ENCODE data around the gene ROR1.
A peak's percentile ranks its signal among the peaks of the same experiment; 100 is the strongest.

ROR1 gene

DNA sequence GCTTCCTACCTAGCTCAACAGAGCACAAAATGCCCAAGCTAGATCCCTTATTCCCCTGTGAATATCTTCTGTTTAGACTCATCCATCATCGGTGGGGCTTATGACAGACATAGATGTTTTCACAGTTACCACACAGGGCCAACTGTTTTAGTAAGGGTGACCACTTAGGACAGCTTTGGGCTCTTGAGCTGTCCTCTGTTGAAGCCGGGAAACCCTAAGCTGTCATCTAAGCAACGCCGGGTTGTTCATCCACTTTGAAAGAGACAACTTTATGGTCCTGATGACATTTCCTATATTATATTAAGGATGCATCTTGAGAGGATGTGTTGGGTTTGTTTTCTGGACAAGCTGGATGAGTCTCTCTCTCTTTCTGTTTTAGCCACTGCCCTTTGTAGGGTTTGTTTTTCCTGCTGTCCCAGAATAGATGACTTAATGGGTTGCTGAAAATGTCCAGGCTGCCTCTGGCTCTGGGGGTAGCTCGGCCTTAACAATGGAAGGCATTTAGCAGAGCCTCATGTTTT is 319.1 kb downstream of the ROR1 start:
- no peak overlapping the region for H2AFZ ChIP-seq (ENCODE audit: low read depth, low read length)
- H3K4ac ChIP-seq (ENCODE audit: low read depth in 1 of 2, low read length in 2 of 2), result no peak overlapping the region
- H2BK120ac ChIP-seq (ENCODE audit: low read depth, low read length), result no peak overlapping the region
- no peak overlapping the region for H2BK15ac ChIP-seq (ENCODE audit: low read depth, poor library complexity, severe bottlenecking)
- peak; percentile 66 for DNase-seq
- H3K79me1 ChIP-seq (replicated peaks; ENCODE audit: low read length, poor library complexity, severe bottlenecking), result peaks cover 4% of the 10 kb centered on the region
- H3K4me1 ChIP-seq (ENCODE audit: control insufficient read depth, insufficient read depth, low read depth, low read length), result peaks cover 1% of the 10 kb centered on the region
- H3K23ac ChIP-seq (ENCODE audit: low read length in 2 of 2), result no peak overlapping the region
- H2BK5ac ChIP-seq (ENCODE audit: low read depth, low read length, poor library complexity, severe bottlenecking), result no peak overlapping the region
- H4K91ac ChIP-seq (ENCODE audit: low read length), result no peak overlapping the region
- no peak overlapping the region for H3K4me2 ChIP-seq (ENCODE audit: low read length, poor library complexity, severe bottlenecking)
- H3K18ac ChIP-seq (ENCODE audit: low read depth in 1 of 2, low read length in 2 of 2), result peak overlapping the region in 1 of 2 experiments; percentile 5
- H3K27me3 ChIP-seq (ENCODE audit: control insufficient read depth in 1 of 2, insufficient read depth in 1 of 2, low read length in 2 of 2), result no peaks in the 10 kb centered on the region
- H2BK12ac ChIP-seq (ENCODE audit: low read length in 2 of 2), result no peak overlapping the region
- no peak overlapping the region for H4K8ac ChIP-seq (ENCODE audit: low read length)
- 12% methylated on average over 3 of the region's 5 CpGs for WGBS
- H3K14ac ChIP-seq (ENCODE audit: low read length in 2 of 2), result no peak overlapping the region
- H3K4me3 ChIP-seq (ENCODE audit: insufficient read depth in 1 of 2, low read depth in 1 of 2, low read length in 2 of 2), result no peak overlapping the region
- no peaks in the 10 kb centered on the region for H3K36me3 ChIP-seq (ENCODE audit: control insufficient read depth in 1 of 2, insufficient read depth in 2 of 2, low read depth in 1 of 2, low read length in 2 of 2)
- no peak overlapping the region for H3K27ac ChIP-seq (ENCODE audit: low read length, poor library complexity, severe bottlenecking)
- H2AK5ac ChIP-seq (ENCODE audit: low read length, severe bottlenecking), result no peak overlapping the region
- no peaks in the 10 kb centered on the region for H3K9me3 ChIP-seq (ENCODE audit: control insufficient read depth, low read length)
- H3K9ac ChIP-seq (ENCODE audit: low read length), result no peak overlapping the region

DNA sequence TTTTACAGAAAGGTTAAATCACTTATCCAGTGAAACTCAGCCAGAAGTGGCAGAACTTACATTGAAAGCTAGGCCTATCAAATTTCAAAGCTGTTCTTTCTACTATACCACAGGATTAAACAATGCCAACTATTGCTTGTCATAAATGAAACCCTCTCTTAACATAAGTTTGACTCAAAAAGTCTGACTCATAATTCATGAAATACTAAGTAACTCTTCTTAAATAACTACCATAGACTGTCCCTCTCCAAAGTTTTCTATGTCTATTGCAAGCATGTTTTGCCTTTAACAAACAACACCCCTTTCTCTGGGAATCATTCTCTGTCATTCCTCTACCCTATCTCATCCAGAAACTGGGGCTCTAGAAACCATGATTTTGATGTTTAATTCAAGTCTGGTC is 320.1 kb downstream of the ROR1 start:
- Histone ChIP-seq H2BK15ac (ENCODE audit: low read depth, poor library complexity, severe bottlenecking) (no peak overlapping the region), H3K27me3 (ENCODE audit: control insufficient read depth in 1 of 2, insufficient read depth in 1 of 2, low read length in 2 of 2) (no peaks in the 10 kb centered on the region), H2BK120ac (ENCODE audit: low read depth, low read length) (peak overlapping the region; percentile 34), H3K9me3 (ENCODE audit: control insufficient read depth, low read length) (no peaks in the 10 kb centered on the region), H4K91ac (ENCODE audit: low read length) (no peak overlapping the region), H2BK12ac (ENCODE audit: low read length in 2 of 2) (no peak overlapping the region), H3K18ac (ENCODE audit: low read depth in 1 of 2, low read length in 2 of 2) (no peak overlapping the region), H2AK5ac (ENCODE audit: low read length, severe bottlenecking) (no peak overlapping the region), H3K9ac (ENCODE audit: low read length) (no peak overlapping the region), H3K27ac (ENCODE audit: low read length, poor library complexity, severe bottlenecking) (no peak overlapping the region), H3K4ac (ENCODE audit: low read depth in 1 of 2, low read length in 2 of 2) (no peak overlapping the region), H3K4me1 (ENCODE audit: control insufficient read depth, insufficient read depth, low read depth, low read length) (peaks cover 1% of the 10 kb centered on the region), H4K8ac (ENCODE audit: low read length) (no peak overlapping the region), H3K4me3 (ENCODE audit: insufficient read depth in 1 of 2, low read depth in 1 of 2, low read length in 2 of 2) (no peak overlapping the region), H3K23ac (ENCODE audit: low read length in 2 of 2) (no peak overlapping the region), H2BK5ac (ENCODE audit: low read depth, low read length, poor library complexity, severe bottlenecking) (no peak overlapping the region), H3K36me3 (ENCODE audit: control insufficient read depth in 1 of 2, insufficient read depth in 2 of 2, low read depth in 1 of 2, low read length in 2 of 2) (no peaks in the 10 kb centered on the region), H3K14ac (ENCODE audit: low read length in 2 of 2) (no peak overlapping the region), H3K79me1 (replicated peaks; ENCODE audit: low read length, poor library complexity, severe bottlenecking) (peaks cover 7% of the 10 kb centered on the region), H2AFZ (ENCODE audit: low read depth, low read length) (no peak overlapping the region), H3K4me2 (ENCODE audit: low read length, poor library complexity, severe bottlenecking) (no peak overlapping the region)
- no peak for DNase-seq

DNA sequence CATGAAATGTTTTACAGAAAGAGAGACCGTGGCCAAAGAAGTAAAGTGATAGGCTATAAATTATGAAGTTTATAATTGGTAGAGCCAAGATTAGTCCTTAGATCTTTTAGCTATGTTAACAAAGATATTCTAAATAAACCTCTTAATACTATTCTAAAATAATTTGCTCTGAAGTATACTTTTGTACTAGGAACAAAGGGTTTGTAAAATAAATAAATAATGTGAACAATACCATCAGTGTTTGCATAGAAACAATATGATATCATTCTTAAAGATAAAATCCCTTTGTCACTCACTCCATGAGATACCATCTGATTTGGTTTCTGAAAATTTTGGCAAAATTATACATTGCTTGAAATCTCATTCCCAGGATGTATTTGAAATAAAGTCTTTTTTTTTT is 322.0 kb downstream of the ROR1 start:
- H3K27ac ChIP-seq (ENCODE audit: low read length, poor library complexity, severe bottlenecking), result no peak overlapping the region
- no CpG with 5 or more reads among the region's 1 CpG for WGBS

DNA sequence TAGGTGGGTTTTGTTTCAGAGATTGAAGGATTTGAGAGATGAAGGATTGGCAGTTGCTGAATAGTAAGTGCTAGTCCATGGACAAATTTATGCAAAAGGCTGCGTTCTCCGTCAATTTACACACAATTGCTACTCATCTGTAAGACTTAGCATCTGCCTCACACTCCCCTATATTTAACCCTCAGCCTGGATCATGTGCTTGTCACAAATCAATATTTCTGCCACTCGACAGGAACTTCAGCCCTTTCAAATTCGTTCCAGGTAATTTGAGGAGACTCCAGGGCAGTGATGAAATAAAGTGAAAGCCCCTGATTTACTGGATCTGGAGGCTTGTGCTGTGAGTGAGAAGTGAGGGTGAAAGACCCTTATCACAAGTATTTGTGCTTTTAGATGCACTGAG is 324.0 kb downstream of the ROR1 start:
- Histone ChIP-seq H3K36me3 (ENCODE audit: control insufficient read depth in 1 of 2, insufficient read depth in 2 of 2, low read depth in 1 of 2, low read length in 2 of 2) (no peaks in the 10 kb centered on the region), H4K8ac (ENCODE audit: low read length) (no peak overlapping the region), H3K18ac (ENCODE audit: low read depth in 1 of 2, low read length in 2 of 2) (no peak overlapping the region), H3K23ac (ENCODE audit: low read length in 2 of 2) (no peak overlapping the region), H3K9ac (ENCODE audit: low read length) (no peak overlapping the region), H3K27me3 (ENCODE audit: control insufficient read depth in 1 of 2, insufficient read depth in 1 of 2, low read length in 2 of 2) (no peaks in the 10 kb centered on the region), H3K14ac (ENCODE audit: low read length in 2 of 2) (no peak overlapping the region), H3K4ac (ENCODE audit: low read depth in 1 of 2, low read length in 2 of 2) (no peak overlapping the region), H3K4me2 (ENCODE audit: low read length, poor library complexity, severe bottlenecking) (no peak overlapping the region), H4K91ac (ENCODE audit: low read length) (no peak overlapping the region), H2AK5ac (ENCODE audit: low read length, severe bottlenecking) (no peak overlapping the region), H3K79me1 (replicated peaks; ENCODE audit: low read length, poor library complexity, severe bottlenecking) (peaks cover 3% of the 10 kb centered on the region), H3K27ac (ENCODE audit: low read length, poor library complexity, severe bottlenecking) (no peak overlapping the region), H2BK15ac (ENCODE audit: low read depth, poor library complexity, severe bottlenecking) (no peak overlapping the region), H2BK12ac (ENCODE audit: low read length in 2 of 2) (no peak overlapping the region), H2BK120ac (ENCODE audit: low read depth, low read length) (no peak overlapping the region), H3K4me3 (ENCODE audit: insufficient read depth in 1 of 2, low read depth in 1 of 2, low read length in 2 of 2) (no peak overlapping the region), H3K9me3 (ENCODE audit: control insufficient read depth, low read length) (no peaks in the 10 kb centered on the region), H2BK5ac (ENCODE audit: low read depth, low read length, poor library complexity, severe bottlenecking) (no peak overlapping the region), H3K4me1 (ENCODE audit: control insufficient read depth, insufficient read depth, low read depth, low read length) (peaks cover under 1% of the 10 kb centered on the region), H2AFZ (ENCODE audit: low read depth, low read length) (no peak overlapping the region)
- no peak for DNase-seq
- WGBS, result 95% methylated on average over 2 of the region's 4 CpGs

More for the DNA sequence above, 322.0 kb downstream of the ROR1 start:
- Histone ChIP-seq H3K27me3 (ENCODE audit: control insufficient read depth in 1 of 2, insufficient read depth in 1 of 2, low read length in 2 of 2) (no peaks in the 10 kb centered on the region), H3K4me3 (ENCODE audit: insufficient read depth in 1 of 2, low read depth in 1 of 2, low read length in 2 of 2) (no peak overlapping the region), H2AFZ (ENCODE audit: low read depth, low read length) (no peak overlapping the region), H3K9ac (ENCODE audit: low read length) (no peak overlapping the region), H2BK5ac (ENCODE audit: low read depth, low read length, poor library complexity, severe bottlenecking) (no peak overlapping the region), H2BK120ac (ENCODE audit: low read depth, low read length) (no peak overlapping the region), H3K4me1 (ENCODE audit: control insufficient read depth, insufficient read depth, low read depth, low read length) (peaks cover 1% of the 10 kb centered on the region), H3K4me2 (ENCODE audit: low read length, poor library complexity, severe bottlenecking) (no peak overlapping the region), H3K9me3 (ENCODE audit: control insufficient read depth, low read length) (no peaks in the 10 kb centered on the region), H2BK12ac (ENCODE audit: low read length in 2 of 2) (no peak overlapping the region), H3K4ac (ENCODE audit: low read depth in 1 of 2, low read length in 2 of 2) (no peak overlapping the region), H4K91ac (ENCODE audit: low read length) (no peak overlapping the region), H3K79me1 (replicated peaks; ENCODE audit: low read length, poor library complexity, severe bottlenecking) (peaks cover 7% of the 10 kb centered on the region), H3K18ac (ENCODE audit: low read depth in 1 of 2, low read length in 2 of 2) (no peak overlapping the region), H2AK5ac (ENCODE audit: low read length, severe bottlenecking) (no peak overlapping the region), H3K14ac (ENCODE audit: low read length in 2 of 2) (no peak overlapping the region), H2BK15ac (ENCODE audit: low read depth, poor library complexity, severe bottlenecking) (no peak overlapping the region), H3K23ac (ENCODE audit: low read length in 2 of 2) (no peak overlapping the region), H3K36me3 (ENCODE audit: control insufficient read depth in 1 of 2, insufficient read depth in 2 of 2, low read depth in 1 of 2, low read length in 2 of 2) (no peaks in the 10 kb centered on the region), H4K8ac (ENCODE audit: low read length) (no peak overlapping the region)
- DNase-seq, result no peak
